T-helper 2 cell (primary cell): ENCODE results near the gene CCDC39.
A peak's percentile ranks its signal among the peaks of the same experiment; 100 is the strongest.
"Not testable (repeated sequence)": the region's sequence is repeated elsewhere in the genome, so short reads cannot be mapped to it uniquely, and the experiment has no call there.

Experiments
- DNase-seq, 5 experiments: peaks; one replicate each; pipeline versions ENCODE4 v3.0.0 to v3.0.0-alpha.2; 2012 to 2022

The CCDC39 gene

GRCh38 chr3:180619723-180620122 is 59.6 kb downstream of the CCDC39 start:
- no peak for DNase-seq

DNA sequence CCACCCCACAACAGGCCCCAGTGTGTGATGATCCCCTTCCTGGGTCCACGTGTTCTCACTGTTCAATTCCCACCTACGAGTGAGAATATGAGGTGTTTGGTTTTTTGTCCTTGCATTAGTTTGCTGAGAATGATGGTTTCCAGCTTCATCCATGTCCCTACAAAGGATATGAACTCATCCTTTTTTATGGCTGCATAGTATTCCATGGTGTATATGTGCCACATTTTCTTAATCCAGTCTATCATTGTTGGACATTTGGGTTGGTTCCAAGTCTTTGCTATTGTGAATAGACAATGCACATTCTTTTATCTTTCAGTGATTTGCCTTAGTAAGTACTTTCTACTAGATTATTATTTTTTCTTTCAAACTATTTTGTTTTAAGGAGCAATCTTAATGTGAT is 60.7 kb downstream of the CCDC39 start:
- DNase-seq, result not testable (repeated sequence)

- DNase-seq, result no peak
These were observed 62.2 kb downstream of the CCDC39 start for GRCh38 chr3:180617049-180617448.

- no peak for DNase-seq
These were observed 63.3 kb downstream of the CCDC39 start for GRCh38 chr3:180615954-180616353.

GRCh38 chr3:180612364-180612763 is 66.9 kb downstream of the CCDC39 start:
- no peak for DNase-seq

- DNase-seq, result no peak
These were observed 68.3 kb downstream of the CCDC39 start for GRCh38 chr3:180611006-180611405.

DNA sequence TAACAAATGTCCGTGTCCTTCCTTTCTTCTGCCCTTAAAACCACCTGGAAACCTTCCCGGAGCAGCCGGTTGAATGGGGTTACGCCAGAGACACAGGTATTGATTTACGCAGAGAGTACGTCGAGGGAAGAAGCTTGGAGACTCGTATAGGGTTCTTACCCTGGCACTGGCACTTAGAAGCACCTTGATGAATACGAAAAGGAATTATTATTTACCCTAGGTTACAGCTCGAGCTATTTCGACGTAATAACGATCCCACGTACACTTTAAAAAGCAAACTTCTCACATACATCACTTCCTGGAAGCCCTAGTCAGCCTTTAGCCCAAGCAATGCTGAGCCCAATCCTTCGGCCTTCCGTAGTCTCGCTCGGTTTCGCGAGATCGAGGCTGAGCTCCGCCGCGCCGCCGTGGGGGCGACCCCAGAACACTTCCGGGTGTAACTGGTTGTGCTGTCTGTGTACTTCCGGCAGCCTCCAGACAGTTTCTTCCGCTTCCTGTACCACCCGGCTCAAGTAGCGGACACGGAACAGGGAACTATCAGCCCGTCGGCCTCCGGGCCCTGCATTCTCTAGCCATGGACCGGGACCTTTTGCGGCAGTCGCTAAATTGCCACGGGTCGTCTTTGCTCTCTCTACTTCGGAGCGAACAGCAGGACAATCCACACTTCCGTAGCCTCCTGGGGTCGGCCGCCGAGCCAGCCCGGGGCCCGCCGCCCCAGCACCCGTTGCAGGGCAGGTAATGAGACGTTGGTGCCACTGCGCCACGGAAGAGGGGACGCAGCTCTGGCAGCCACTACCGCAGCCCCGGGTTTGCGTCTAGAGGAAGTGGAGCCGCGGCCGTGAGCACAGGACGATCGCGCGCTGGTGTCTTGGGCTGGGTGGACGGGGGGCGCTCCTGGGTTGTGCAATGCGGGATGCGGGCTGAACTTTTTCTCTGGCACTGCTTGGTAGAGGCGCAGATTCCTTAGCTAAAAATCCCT is 77.3 kb downstream of the CCDC39 start, which contains the start of gene TTC14:
Gene TTC14, plus strand, starts transcription at position 476 of the 979 bp plus-strand sequence. Its CDS starts 99 bp downstream, at position 575.
- peak; percentile 68 to 99 (median 88) for DNase-seq

DNA sequence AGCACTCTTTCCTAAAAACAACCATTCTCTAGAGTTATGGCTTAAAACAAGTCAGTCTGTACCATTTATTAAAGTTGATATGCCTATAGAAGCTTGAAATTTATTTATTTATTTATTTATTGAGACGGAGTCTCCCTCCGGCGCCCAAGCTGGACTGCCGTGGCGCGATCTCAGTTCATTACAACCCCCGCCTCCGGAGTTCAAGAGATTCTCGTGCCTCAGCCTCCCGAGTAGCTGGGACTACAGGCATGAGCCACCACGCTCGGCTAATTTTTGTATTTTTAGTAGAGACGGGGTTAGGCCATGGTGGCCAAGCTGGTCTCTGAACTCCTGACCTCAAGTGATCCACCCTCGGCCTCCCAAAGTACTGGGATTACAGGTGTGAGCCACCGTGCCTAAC is 78.8 kb downstream of the CCDC39 start:
- DNase-seq, result no peak

- no peak for DNase-seq
These were observed 83.7 kb downstream of the CCDC39 start for GRCh38 chr3:180595559-180595935.

DNA sequence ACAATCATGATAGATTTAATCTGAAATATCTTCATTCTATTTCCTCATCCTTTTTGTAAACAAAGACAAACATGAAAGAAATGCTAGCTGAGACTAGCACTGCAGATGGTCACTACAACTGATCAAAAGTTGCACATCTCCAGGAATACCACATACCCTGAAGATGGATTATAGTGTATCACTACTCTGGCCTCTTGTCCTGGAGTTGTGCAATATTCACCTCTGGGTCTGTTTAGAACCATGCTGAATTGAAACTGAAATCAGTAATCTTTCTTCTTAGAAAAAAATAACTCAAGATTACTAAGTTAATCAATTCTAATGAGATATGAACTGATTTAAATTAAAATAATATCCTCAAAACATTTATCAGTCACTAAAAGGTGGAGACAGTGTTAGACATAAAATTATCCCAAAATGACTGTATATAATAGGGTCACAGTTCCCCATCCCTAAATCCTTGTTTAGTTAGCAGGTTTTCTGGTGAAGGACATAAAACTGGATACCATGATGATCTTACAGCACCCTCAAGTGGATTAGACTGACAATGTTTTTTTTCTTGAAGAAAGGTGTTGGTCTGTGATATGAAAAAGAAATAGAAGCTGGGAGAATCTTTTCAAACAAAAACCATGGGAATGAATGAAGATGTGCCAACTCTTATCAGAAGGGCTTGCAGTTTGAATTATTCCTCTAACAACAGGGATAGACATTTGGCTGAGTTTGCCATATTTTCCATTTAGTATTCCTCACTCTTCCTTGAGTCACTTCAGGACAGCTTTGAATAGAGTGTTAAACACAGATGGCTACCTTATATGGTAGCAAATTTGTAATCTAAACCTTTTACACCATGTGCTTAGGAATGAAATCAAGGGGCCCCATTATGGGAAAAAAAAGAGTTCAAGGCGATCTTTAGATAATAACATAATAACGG is 84.4 kb downstream of the CCDC39 start:
- peak in 1 of 5 experiments; percentile 40 for DNase-seq

- DNase-seq, result not testable (repeated sequence)
These were observed 85.7 kb downstream of the CCDC39 start for GRCh38 chr3:180593631-180594030.

- DNase-seq, result no peak
These were observed 88.9 kb downstream of the CCDC39 start for GRCh38 chr3:180590396-180590795.

- DNase-seq, result no peak
These were observed 98.4 kb downstream of the CCDC39 start for GRCh38 chr3:180580934-180581333.

DNA sequence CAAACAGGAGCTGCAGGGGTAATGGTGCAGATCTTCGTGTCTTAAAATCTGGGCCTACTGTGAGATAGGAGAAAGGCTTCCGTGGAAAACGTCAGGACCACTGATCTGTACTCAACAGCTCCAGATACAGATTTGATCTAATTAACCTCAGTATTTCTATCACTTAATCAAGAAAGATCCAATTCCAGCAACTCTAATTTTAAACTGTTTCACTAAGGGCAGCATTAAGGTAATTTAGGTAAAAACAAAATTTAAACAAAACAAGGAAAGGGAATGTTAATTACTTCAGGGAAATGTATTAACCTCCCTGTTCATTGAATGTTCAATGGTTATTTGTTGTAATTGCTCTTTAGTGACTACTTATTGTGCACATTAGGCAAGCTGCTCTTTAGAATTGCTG is 103.7 kb downstream of the CCDC39 start:
- DNase-seq, result no peak

DNA sequence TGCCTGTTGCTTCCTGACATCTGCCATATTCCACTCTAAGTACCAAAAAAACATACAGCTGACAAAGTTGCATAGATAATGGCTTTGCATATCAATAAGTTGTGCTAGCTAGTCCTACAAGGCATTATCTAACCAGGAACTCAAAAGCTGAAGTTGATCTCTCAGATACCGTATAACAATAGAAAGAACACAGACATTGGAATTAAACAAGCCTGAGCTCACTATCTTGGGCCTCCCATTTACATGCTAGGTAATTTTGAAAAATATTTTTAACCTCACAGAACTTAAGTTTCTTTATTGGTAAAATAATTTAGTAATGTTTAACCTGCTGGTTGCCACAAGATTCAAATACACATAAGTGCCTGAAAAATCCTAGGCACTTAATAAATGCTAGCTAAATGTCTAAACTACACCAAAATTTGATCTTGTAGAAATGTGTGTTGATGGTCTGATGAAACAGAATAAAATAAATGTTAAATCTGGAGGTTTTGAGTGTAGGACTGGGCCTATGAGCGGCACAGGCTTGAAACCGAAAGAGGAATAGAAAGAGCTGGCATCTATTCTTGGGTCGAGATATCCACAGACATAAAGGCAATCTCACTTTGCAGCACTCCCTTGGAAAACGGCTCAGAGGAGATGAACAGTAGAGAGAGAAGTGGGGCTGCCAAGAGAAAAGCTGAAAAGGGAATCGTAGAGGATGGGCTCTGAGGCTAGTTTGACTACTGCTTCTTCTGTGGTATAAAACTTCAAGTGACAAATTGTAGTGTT is 107.3 kb downstream of the CCDC39 start:
- no peak for DNase-seq

GRCh38 chr3:180570238-180570637 is 109.1 kb downstream of the CCDC39 start:
- no peak for DNase-seq

DNA sequence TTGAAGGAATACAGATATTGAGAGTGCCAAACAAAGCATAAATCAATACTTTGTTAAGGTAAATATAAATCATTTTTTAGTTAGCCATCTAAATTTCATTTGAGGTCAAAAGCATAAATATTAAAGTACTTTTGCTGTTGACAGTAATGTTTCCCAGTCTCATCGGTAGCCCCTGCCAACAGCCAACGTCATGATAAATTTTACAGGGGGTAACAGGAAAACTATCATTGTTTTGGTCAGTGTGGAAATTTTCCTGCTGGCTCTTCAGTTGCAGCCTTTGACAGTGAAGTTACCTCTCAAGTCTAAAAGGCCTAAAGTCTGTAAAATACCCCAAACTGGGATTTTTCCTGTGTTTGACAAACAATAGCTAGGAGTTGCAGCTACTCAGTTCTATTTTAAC is 114.6 kb downstream of the CCDC39 start:
- DNase-seq, result no peak
